SK-N-MC (cell line): ENCODE data around the gene TMC1.
"Not testable (repeated sequence)": the region's sequence is repeated elsewhere in the genome, so short reads cannot be mapped to it uniquely, and the experiment has no call there.

Source experiments
- DNase-seq: peaks from one replicate; pipeline ENCODE4 v3.0.0-alpha.2; 2011; ENCODE audit warnings: low read depth, low spot score
- H3K27ac ChIP-seq: fragments of 200-600 bp; sonication (generic); 2 replicates; pipeline ENCODE4 v1.5.1; 2016; ENCODE audit warnings: mixed run types
- H3K36me3 ChIP-seq: fragments of 200-600 bp; sonication (generic); 2 replicates; pipeline ENCODE4 v1.6.1; 2017; ENCODE audit warnings: antibody characterized with exemption, low read length, mixed read lengths; ENCODE audit not compliant: insufficient read depth
- H3K4me3 ChIP-seq: fragments of 200-600 bp; sonication (generic); 2 replicates; pipeline ENCODE4 v1.5.1; 2016
- H3K9ac ChIP-seq: fragments of 200-600 bp; sonication (generic); 2 replicates; pipeline ENCODE4 v1.8.0; 2017; ENCODE audit warnings: mixed run types, mixed read lengths; ENCODE audit not compliant: insufficient read length
- H3K9me3 ChIP-seq: fragments of 200-600 bp; sonication (generic); 2 replicates; pipeline ENCODE4 v1.6.1; 2017; ENCODE audit warnings: low read depth, mild to moderate bottlenecking, antibody characterized with exemption, low read length, moderate library complexity, mixed read lengths
- EZH2 ChIP-seq: fragments of 200-600 bp; sonication (generic); IDR thresholded peaks from one replicate; pipeline ENCODE4 v1.6.1; 2017; ENCODE audit warnings: antibody characterized with exemption
- FOXP2 ChIP-seq: optimal IDR thresholded peaks from 2 replicates; pipeline ENCODE3; 2011; ENCODE audit warnings: mild to moderate bottlenecking, moderate library complexity; ENCODE audit not compliant: insufficient read depth; ENCODE audit errors: extremely low read length, control extremely low read depth
- POLR2AphosphoS5 ChIP-seq: IDR thresholded peaks from 2 replicates; pipeline ENCODE4 v1.6.1; 2012; ENCODE audit warnings: mild to moderate bottlenecking, low read depth, low read length, borderline replicate concordance

The TMC1 gene

GRCh38 chr9:72857624-72857996 is 336.2 kb downstream of the TMC1 start:
- Histone ChIP-seq H3K27ac (peak overlapping the region; percentile 91), H3K36me3 (no peaks in the 10 kb centered on the region), H3K9ac (peak overlapping the region; percentile 53), H3K9me3 (no peaks in the 10 kb centered on the region), H3K4me3 (peak overlapping the region; percentile 48)
- DNase-seq = no peak
- TF ChIP-seq EZH2 (no peak), POLR2AphosphoS5 (no peak), FOXP2 (no peak)

GRCh38 chr9:72858089-72858912 is 336.9 kb downstream of the TMC1 start:
- peak overlapping the region; percentile 53 for H3K9ac ChIP-seq
- DNase-seq = no peak
- H3K9me3 ChIP-seq = no peaks in the 10 kb centered on the region
- TF ChIP-seq POLR2AphosphoS5 (no peak), EZH2 (no peak), FOXP2 (no peak)
- peak overlapping the region; percentile 48 for H3K4me3 ChIP-seq
- H3K36me3 ChIP-seq = no peaks in the 10 kb centered on the region
- peak overlapping the region; percentile 91 for H3K27ac ChIP-seq

- H3K36me3 ChIP-seq, H3K9me3 ChIP-seq, H3K4me3 ChIP-seq, H3K27ac ChIP-seq, DNase-seq, H3K9ac ChIP-seq: not testable (repeated sequence)
Measured at GRCh38 chr9:72862788-72863187, 341.4 kb downstream of the TMC1 start.

- 0 out of 2 replicates have a peak, but pooled peaks cover 5% of the 10 kb centered on the region for H3K9me3 ChIP-seq
- no peak for TF ChIP-seq FOXP2
- no peak for TF ChIP-seq POLR2AphosphoS5
- no peak for TF ChIP-seq EZH2
- peak overlapping the region; percentile 39 for H3K4me3 ChIP-seq
- H3K27ac ChIP-seq = peak overlapping the region; percentile 91
- no peak overlapping the region for H3K9ac ChIP-seq
- H3K36me3 ChIP-seq = no peaks in the 10 kb centered on the region; the same call in 1 of the 2 replicates
- DNase-seq = no peak
Measured at GRCh38 chr9:72863456-72864094, 342.2 kb downstream of the TMC1 start.

GRCh38 chr9:72864327-72864726 is 342.9 kb downstream of the TMC1 start:
- Histone ChIP-seq H3K27ac (peak overlapping the region; percentile 91), H3K4me3 (peak overlapping the region; percentile 39), H3K9ac (no peak overlapping the region), H3K36me3 (no peaks in the 10 kb centered on the region; the same call in 1 of the 2 replicates), H3K9me3 (0 out of 2 replicates have a peak, but pooled peaks cover 5% of the 10 kb centered on the region)
- no peak for TF ChIP-seq FOXP2
- peak; percentile 49; the same call in 1 of the 2 replicates for TF ChIP-seq POLR2AphosphoS5
- DNase-seq = peak; percentile 96

DNA sequence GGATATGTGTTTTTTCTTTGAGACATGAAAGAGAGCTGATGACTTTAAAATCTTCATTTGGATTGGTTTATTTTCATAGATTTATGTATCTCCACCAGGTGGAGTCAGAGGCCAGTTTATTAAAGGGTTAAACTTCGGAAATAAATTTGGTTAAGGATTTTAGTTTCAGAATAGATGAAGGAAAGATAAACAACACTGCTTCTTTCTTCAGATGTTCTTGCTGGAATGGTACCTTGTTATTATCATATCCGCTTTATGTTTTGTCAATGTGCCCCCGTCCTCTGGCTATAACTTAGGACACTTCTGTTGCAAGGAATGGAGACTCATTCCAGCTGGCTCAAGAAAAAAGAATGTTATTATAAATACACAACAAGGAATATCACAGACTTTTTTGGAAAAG is 350.3 kb downstream of the TMC1 start:
- DNase-seq = no peak
- TF ChIP-seq FOXP2 (no peak), POLR2AphosphoS5 (no peak), EZH2 (no peak)
- Histone ChIP-seq H3K9ac (no peak overlapping the region), H3K27ac (no peak overlapping the region), H3K36me3 (no peaks in the 10 kb centered on the region; the same call in 1 of the 2 replicates), H3K4me3 (no peak overlapping the region; the same call in 1 of the 2 replicates), H3K9me3 (0 out of 2 replicates have a peak, but pooled peaks cover 1% of the 10 kb centered on the region)

DNA sequence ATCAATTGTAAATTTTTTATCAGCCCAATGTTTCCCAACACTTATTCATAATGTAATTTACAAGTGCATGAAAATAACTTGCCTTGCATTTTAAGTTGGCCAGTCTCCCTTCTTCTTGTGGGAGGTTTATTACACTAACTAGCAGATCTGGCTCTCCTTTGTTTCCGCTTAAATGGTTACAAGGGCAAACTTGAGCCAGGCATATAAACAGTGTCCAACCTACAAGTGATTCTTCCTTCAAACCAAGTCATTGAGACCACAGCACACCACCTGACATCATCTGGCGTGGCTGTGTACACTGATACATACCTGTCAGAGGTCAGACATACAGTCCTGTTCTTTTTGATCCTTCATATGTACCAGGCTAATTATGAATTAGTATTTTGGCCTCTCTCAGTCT is 351.3 kb downstream of the TMC1 start:
- no peak for TF ChIP-seq FOXP2
- TF ChIP-seq POLR2AphosphoS5 = no peak
- no peak for TF ChIP-seq EZH2
- Histone ChIP-seq H3K9me3 (no peaks in the 10 kb centered on the region), H3K9ac (no peak overlapping the region), H3K36me3 (no peaks in the 10 kb centered on the region), H3K27ac (no peak overlapping the region), H3K4me3 (no peak overlapping the region)
- DNase-seq = no peak

- no peak overlapping the region for H3K27ac ChIP-seq
- no peaks in the 10 kb centered on the region for H3K36me3 ChIP-seq
- no peak for TF ChIP-seq EZH2
- no peak for TF ChIP-seq FOXP2
- no peak for TF ChIP-seq POLR2AphosphoS5
- no peak overlapping the region for H3K4me3 ChIP-seq
- H3K9me3 ChIP-seq = no peaks in the 10 kb centered on the region
- no peak overlapping the region for H3K9ac ChIP-seq
- no peak for DNase-seq
Measured at GRCh38 chr9:72873456-72873855, 352.0 kb downstream of the TMC1 start.
